GM12873 (cell line): ENCODE results near the gene OPCML.

ENCODE experiments used
- CTCF ChIP-seq: IDR thresholded peaks from 2 replicates; pipeline ENCODE4 v1.5.1; 2012; ENCODE audit warnings: low read depth, mild to moderate bottlenecking, moderate library complexity, low read length, control low read depth; ENCODE audit not compliant: insufficient read depth; ENCODE audit errors: missing control alignments

OPCML gene

DNA sequence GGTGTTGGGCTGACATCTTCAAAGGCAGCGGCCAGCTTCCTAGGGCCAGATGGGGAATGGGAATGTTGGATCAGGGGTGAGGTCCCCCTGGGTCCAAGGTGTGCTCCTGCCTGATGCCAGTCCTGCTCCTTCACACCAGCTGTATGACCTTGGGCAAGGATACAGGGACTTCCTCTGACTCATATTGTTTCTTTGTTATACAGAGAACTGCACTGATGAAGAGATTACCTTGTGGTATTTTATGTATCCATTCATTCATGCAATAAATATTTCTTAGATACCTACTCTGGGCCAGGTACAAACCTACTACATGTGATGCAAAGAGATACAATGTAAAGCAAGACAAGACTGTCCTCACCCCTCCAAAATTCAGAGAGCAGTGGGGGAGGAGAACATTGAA is 3.9 kb upstream of the OPCML start:
- no peak for TF ChIP-seq CTCF

GRCh38 chr11:133533205-133533604 is 904 bp upstream of the OPCML start:
- no peak for TF ChIP-seq CTCF

- no peak for TF ChIP-seq CTCF
Observed at GRCh38 chr11:133531458-133531857, 843 bp downstream of the OPCML start.

DNA sequence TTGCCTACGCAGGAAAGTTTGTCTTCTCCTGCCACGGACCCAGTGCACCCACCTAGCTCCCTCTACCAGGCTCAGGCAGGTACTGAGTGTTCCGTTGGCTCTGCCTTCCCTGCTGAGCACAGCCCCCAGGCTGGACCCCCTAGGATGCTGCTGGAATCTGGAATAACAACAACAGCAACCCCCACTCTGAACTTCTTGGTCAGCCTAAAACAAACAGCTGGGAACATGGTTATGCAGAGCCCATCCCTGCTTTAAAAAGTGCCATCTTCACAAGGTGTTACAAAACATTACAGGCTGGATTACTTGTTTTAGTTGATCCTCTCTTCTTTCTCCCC is 1.8 kb downstream of the OPCML start:
- peak; percentile 2 for TF ChIP-seq CTCF

DNA sequence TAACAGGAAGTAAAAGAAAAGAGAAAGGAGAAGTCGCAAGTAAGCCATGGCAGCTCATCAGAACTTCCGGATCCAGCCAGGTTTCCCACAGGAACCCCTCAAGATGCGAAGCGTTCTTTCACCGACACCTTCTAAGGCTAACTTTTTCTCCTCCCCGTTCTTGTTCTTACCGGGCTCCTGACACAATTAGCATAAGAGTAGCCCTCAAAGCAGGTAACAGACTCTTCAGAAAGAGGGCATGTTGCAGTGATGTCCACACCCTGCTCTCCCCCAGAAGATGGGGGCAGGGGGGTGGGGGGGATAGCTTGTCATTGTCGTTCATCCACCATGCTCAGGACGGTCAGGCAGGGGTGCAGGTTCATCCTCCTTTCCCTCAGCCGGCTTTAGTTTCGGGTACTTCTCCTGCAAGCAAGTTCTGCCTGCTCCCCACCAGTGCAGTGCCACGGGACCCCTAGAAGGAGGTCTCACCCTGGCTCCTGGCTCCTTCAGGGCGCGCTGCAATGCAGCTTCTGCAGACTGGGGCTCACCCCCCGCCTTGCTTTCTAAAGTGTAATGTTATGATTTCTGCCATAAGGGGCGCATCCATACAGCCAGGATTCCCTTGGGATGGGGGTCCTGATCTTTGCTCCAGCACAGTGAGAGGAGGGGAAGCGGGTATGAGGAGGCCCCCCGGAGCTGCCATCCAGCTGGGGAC is 2.3 kb downstream of the OPCML start:
- no peak for TF ChIP-seq CTCF

DNA sequence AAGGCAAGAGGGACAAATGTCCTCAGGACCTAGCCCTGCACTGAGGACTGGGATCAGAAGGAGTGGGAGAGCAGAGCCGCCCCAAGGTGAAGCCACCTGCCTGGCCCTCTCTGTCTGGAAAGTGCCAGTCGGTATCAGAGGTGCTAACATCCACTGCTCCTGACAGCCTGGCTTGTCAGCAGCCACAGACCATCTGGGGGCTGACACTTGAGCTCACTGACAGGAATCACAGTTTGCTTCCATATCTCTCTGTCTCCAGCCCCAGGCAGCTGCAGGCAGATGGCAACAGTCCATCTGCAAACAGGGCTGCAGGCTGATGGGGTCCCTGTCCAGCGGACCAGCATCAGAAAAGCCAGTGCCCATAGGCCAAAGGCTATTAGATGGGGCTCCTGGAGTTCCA is 5.5 kb downstream of the OPCML start:
- no peak for TF ChIP-seq CTCF

GRCh38 chr11:133525976-133526375 is 6.3 kb downstream of the OPCML start:
- no peak for TF ChIP-seq CTCF
